Tibial nerve (tissue), 4 donors: ENCODE data around the gene AP4B1.
A peak's percentile ranks its signal among the peaks of the same experiment; 100 is the strongest.

Experiments used
- CTCF ChIP-seq, 5 experiments: fragments of 200-600 bp in 3 of 5; fragments of 450-650 bp in 2 of 5; sonication (generic) in 3 of 5; IDR thresholded peaks; one replicate each; pipeline ENCODE4 v1.5.1; 2016 to 2019; ENCODE audit warnings: antibody characterized with exemption in 5 of 5, mild to moderate bottlenecking in 3 of 5, moderate library complexity in 2 of 5
- EP300 ChIP-seq, 2 donors: sonication (generic); formaldehyde crosslinking; IDR thresholded peaks; one replicate each; pipeline ENCODE4 v1.6.1; 2017; ENCODE audit warnings: antibody characterized with exemption in 2 of 2, mild to moderate bottlenecking in 1 of 2
- POLR2A ChIP-seq, 2 donors: fragments of 450-650 bp; IDR thresholded peaks; one replicate each; pipeline ENCODE4 v1.6.1; 2017; ENCODE audit warnings: antibody characterized with exemption in 2 of 2, mild to moderate bottlenecking in 2 of 2, moderate library complexity in 2 of 2

GRCh38 chr1:113929750-113930498 lies 25.3 kb upstream of the AP4B1 start:
- peak in 1 of 5 experiments; percentile 24 for TF ChIP-seq CTCF (IDR thresholded peaks at IDR 0.05)
- peak in 1 of 2 donors; percentile 18 for TF ChIP-seq EP300 (IDR thresholded peaks at IDR 0.05)
- TF ChIP-seq POLR2A (IDR thresholded peaks at IDR 0.05), result no peak
